K562 (cell line): Measurements from ENCODE around the gene NDUFC2. TPM values are rescaled to one million over a fixed set of nuclear protein-coding genes. Genes with fewer than 3 reads are reported as not detected.

Experiments used
- NCOA4 ChIP-seq: fragments of 450-650 bp; IDR thresholded peaks from 2 replicates; pipeline ENCODE4 v1.6.1; 2018; ENCODE audit warnings: mild to moderate bottlenecking; ENCODE audit not compliant: partially characterized antibody
- NCOR1 ChIP-seq: fragments of 450-650 bp; IDR thresholded peaks from 2 replicates; pipeline ENCODE4 v1.6.1; 2016; ENCODE audit warnings: mild to moderate bottlenecking, moderate library complexity
- POLR2AphosphoS5 ChIP-seq: IDR thresholded peaks from 2 replicates; pipeline ENCODE4 v1.6.1; 2011; ENCODE audit warnings: mild to moderate bottlenecking, low read depth, low read length, moderate library complexity; ENCODE audit not compliant: control insufficient read depth, insufficient read depth
- TARDBP ChIP-seq: fragments of 450-650 bp; IDR thresholded peaks from 2 replicates; pipeline ENCODE4 v1.6.1; 2016
- TBP ChIP-seq: optimal IDR thresholded peaks from 2 replicates; pipeline ENCODE3; 2011; ENCODE audit warnings: low read depth, low read length, improper control_type of control experiment
- polyA plus RNA-seq, 8 experiments: library from polyadenylated mRNA; depleted of rRNA in 4 of 8; stranded (reverse) in 5 of 8; unstranded in 3 of 8; fragments of >200 nt; fragmentation: Nextera tagmentation in 2 of 8; fragmentation: Illumina TruSeq in 1 of 8; extraction: Ambion mirVana in 2 of 8; extraction: Trizol in 1 of 8; gene quantifications; 2 replicates each; pipeline versions ENCODE4 v1.2.1 to v1.2.3, GENCODE V29; 2011 to 2014; ENCODE audit warnings: inconsistent platforms in 1 of 8, missing spikeins in 1 of 8
- total RNA-seq, 7 experiments: library from RNA; depleted of rRNA in 6 of 7; stranded (reverse); fragments of >200 nt in 6 of 7; fragmentation: Illumina TruSeq in 2 of 7; extraction: Trizol in 2 of 7; gene quantifications; 2 replicates each; pipeline versions ENCODE4 v1.2.1 to v1.2.3, GENCODE V29; 2011 to 2021; ENCODE audit warnings: low replicate concordance in 1 of 7
- TF ChIP-seq, protein P1 (sequence below): fragments of 450-650 bp; formaldehyde crosslinking; conservative IDR thresholded peaks from 2 replicates; pipeline ENCODE4 v1.4.0; 2022; ENCODE audit warnings: mild to moderate bottlenecking, missing genetic modification characterization
- TF ChIP-seq, protein P2 (sequence below): fragments of 450-650 bp; IDR thresholded peaks from one replicate; pipeline ENCODE4 v1.6.1; 2018; ENCODE audit warnings: mild to moderate bottlenecking, moderate library complexity; ENCODE audit not compliant: partially characterized antibody
- TF ChIP-seq, protein P3 (sequence below): fragments of 450-650 bp; formaldehyde crosslinking; IDR thresholded peaks from 2 replicates; pipeline ENCODE4 v1.4.0; 2020; ENCODE audit warnings: mild to moderate bottlenecking, moderate library complexity
- TF ChIP-seq, protein P4 (sequence below): fragments of 450-650 bp; IDR thresholded peaks from 2 replicates; pipeline ENCODE4 v1.6.1; 2016; ENCODE audit warnings: low read depth
- TF ChIP-seq, protein P5 (sequence below): fragments of 250-450 bp; sonication (Bioruptor Pico); IDR thresholded peaks from 2 replicates; pipeline ENCODE4 v1.8.0; 2022; ENCODE audit warnings: inconsistent platforms

The NDUFC2 gene
- total and polyA plus RNA-seq, 9 of the 15 experiments (the other 6 are each of a cell fraction or from before 2014, with no cell fraction given), result 168 to 1,119 (median 442) TPM

DNA sequence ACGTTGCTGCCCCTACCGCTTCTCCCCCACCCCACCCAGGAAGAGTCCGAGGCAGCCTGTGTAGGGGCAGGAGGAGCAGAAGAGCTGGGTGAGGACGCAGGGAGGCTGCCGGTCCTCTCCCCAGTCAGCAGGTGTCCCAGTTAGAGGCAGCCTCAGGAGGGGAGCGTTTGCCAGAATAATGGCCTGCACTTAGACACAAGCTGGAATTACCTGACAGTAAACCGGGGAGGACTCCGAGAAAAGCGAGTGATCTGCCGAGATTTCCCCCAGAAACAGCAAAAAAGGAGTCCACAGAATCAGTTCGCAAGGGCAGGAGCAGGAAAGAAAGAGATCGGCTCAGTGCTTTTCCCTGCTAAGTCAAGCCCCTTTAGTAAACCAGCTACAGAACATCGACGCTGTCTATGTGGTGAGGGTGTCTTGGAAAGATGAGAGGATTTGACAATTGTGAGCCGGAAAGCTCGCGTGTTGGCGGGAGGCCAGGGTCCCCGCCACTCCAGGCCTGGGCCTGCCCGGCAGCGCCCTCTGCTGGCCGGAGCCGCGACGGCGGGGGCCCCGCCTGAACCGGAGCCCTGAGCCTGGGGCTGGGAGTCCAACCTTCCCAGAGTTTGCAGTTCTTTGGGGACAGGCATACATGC is 33.7 kb downstream of the NDUFC2 start (continued):
- TF ChIP-seq, protein P1, sequence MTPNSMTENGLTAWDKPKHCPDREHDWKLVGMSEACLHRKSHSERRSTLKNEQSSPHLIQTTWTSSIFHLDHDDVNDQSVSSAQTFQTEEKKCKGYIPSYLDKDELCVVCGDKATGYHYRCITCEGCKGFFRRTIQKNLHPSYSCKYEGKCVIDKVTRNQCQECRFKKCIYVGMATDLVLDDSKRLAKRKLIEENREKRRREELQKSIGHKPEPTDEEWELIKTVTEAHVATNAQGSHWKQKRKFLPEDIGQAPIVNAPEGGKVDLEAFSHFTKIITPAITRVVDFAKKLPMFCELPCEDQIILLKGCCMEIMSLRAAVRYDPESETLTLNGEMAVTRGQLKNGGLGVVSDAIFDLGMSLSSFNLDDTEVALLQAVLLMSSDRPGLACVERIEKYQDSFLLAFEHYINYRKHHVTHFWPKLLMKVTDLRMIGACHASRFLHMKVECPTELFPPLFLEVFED (CRISPR knock-in tag), result no peak
- TF ChIP-seq, protein P2, sequence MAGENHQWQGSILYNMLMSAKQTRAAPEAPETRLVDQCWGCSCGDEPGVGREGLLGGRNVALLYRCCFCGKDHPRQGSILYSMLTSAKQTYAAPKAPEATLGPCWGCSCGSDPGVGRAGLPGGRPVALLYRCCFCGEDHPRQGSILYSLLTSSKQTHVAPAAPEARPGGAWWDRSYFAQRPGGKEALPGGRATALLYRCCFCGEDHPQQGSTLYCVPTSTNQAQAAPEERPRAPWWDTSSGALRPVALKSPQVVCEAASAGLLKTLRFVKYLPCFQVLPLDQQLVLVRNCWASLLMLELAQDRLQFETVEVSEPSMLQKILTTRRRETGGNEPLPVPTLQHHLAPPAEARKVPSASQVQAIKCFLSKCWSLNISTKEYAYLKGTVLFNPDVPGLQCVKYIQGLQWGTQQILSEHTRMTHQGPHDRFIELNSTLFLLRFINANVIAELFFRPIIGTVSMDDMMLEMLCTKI, result no peak
- TF ChIP-seq, protein P3, sequence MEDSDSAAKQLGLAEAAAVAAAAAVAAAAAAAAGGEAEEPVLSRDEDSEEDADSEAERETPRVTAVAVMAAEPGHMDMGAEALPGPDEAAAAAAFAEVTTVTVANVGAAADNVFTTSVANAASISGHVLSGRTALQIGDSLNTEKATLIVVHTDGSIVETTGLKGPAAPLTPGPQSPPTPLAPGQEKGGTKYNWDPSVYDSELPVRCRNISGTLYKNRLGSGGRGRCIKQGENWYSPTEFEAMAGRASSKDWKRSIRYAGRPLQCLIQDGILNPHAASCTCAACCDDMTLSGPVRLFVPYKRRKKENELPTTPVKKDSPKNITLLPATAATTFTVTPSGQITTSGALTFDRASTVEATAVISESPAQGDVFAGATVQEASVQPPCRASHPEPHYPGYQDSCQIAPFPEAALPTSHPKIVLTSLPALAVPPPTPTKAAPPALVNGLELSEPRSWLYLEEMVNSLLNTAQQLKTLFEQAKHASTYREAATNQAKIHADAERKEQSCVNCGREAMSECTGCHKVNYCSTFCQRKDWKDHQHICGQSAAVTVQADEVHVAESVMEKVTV (CRISPR knock-in tag), result peak; percentile 77
- no peak for TF ChIP-seq POLR2AphosphoS5
- TF ChIP-seq, protein P4, sequence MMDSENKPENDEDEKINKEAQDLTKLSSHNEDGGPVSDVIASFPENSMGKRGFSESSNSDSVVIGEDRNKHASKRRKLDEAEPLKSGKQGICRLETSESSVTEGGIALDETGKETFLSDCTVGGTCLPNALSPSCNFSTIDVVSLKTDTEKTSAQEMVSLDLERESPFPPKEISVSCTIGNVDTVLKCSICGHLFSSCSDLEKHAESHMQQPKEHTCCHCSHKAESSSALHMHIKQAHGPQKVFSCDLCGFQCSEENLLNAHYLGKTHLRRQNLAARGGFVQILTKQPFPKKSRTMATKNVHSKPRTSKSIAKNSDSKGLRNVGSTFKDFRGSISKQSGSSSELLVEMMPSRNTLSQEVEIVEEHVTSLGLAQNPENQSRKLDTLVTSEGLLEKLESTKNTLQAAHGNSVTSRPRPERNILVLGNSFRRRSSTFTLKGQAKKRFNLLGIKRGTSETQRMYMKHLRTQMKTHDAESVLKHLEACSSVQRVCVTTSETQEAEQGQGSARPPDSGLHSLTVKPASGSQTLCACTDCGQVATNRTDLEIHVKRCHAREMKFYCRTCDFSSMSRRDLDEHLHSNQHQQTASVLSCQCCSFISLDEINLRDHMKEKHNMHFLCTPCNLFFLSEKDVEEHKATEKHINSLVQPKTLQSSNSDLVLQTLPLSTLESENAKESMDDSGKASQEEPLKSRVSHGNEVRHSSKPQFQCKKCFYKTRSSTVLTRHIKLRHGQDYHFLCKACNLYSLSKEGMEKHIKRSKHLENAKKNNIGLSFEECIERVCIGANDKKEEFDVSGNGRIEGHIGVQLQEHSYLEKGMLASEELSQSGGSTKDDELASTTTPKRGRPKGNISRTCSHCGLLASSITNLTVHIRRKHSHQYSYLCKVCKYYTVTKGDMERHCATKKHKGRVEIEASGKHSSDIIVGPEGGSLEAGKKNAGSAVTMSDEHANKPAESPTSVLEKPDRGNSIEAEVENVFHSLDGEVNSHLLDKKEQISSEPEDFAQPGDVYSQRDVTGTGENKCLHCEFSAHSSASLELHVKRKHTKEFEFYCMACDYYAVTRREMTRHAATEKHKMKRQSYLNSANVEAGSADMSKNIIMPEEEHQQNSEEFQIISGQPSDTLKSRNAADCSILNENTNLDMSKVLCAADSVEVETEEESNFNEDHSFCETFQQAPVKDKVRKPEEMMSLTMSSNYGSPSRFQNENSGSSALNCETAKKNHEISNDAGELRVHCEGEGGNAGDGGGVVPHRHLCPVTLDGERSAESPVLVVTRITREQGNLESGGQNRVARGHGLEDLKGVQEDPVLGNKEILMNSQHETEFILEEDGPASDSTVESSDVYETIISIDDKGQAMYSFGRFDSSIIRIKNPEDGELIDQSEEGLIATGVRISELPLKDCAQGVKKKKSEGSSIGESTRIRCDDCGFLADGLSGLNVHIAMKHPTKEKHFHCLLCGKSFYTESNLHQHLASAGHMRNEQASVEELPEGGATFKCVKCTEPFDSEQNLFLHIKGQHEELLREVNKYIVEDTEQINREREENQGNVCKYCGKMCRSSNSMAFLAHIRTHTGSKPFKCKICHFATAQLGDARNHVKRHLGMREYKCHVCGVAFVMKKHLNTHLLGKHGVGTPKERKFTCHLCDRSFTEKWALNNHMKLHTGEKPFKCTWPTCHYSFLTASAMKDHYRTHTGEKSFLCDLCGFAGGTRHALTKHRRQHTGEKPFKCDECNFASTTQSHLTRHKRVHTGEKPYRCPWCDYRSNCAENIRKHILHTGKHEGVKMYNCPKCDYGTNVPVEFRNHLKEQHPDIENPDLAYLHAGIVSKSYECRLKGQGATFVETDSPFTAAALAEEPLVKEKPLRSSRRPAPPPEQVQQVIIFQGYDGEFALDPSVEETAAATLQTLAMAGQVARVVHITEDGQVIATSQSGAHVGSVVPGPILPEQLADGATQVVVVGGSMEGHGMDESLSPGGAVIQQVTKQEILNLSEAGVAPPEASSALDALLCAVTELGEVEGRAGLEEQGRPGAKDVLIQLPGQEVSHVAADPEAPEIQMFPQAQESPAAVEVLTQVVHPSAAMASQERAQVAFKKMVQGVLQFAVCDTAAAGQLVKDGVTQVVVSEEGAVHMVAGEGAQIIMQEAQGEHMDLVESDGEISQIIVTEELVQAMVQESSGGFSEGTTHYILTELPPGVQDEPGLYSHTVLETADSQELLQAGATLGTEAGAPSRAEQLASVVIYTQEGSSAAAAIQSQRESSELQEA, result no peak
- TF ChIP-seq TBP, result no peak
- TF ChIP-seq, protein P5, sequence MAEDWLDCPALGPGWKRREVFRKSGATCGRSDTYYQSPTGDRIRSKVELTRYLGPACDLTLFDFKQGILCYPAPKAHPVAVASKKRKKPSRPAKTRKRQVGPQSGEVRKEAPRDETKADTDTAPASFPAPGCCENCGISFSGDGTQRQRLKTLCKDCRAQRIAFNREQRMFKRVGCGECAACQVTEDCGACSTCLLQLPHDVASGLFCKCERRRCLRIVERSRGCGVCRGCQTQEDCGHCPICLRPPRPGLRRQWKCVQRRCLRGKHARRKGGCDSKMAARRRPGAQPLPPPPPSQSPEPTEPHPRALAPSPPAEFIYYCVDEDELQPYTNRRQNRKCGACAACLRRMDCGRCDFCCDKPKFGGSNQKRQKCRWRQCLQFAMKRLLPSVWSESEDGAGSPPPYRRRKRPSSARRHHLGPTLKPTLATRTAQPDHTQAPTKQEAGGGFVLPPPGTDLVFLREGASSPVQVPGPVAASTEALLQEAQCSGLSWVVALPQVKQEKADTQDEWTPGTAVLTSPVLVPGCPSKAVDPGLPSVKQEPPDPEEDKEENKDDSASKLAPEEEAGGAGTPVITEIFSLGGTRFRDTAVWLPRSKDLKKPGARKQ (CRISPR knock-in tag), result no peak
- TF ChIP-seq NCOA4, result no peak
- no peak for TF ChIP-seq NCOR1
- 0 out of 2 replicates have a peak, but pooled peaks have one; percentile 33 for TF ChIP-seq TARDBP
